Uterus (tissue), 2 donors: ENCODE data around the gene GPR108.

Experiments
- POLR2A ChIP-seq, 2 donors: fragments of 450-650 bp; IDR thresholded peaks; one replicate each; pipeline ENCODE4 v1.6.1; 2016; ENCODE audit warnings: antibody characterized with exemption in 2 of 2, mild to moderate bottlenecking in 1 of 2, moderate library complexity in 1 of 2
- TF ChIP-seq, protein P1 (sequence below), 4 experiments: fragments of 200-600 bp in 2 of 4; fragments of 450-650 bp in 2 of 4; sonication (generic) in 2 of 4; IDR thresholded peaks; one replicate each; pipeline ENCODE4 v1.5.1; 2016 to 2019; ENCODE audit warnings: antibody characterized with exemption in 4 of 4, mild to moderate bottlenecking in 2 of 4, moderate library complexity in 1 of 4

GRCh38 chr19:6767357-6768235 lies 30.2 kb upstream of the GPR108 start, which contains the start of gene SH2D3A:
- TF ChIP-seq, protein P1, sequence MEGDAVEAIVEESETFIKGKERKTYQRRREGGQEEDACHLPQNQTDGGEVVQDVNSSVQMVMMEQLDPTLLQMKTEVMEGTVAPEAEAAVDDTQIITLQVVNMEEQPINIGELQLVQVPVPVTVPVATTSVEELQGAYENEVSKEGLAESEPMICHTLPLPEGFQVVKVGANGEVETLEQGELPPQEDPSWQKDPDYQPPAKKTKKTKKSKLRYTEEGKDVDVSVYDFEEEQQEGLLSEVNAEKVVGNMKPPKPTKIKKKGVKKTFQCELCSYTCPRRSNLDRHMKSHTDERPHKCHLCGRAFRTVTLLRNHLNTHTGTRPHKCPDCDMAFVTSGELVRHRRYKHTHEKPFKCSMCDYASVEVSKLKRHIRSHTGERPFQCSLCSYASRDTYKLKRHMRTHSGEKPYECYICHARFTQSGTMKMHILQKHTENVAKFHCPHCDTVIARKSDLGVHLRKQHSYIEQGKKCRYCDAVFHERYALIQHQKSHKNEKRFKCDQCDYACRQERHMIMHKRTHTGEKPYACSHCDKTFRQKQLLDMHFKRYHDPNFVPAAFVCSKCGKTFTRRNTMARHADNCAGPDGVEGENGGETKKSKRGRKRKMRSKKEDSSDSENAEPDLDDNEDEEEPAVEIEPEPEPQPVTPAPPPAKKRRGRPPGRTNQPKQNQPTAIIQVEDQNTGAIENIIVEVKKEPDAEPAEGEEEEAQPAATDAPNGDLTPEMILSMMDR (IDR thresholded peaks at IDR 0.05), result no peak
- TF ChIP-seq POLR2A (IDR thresholded peaks at IDR 0.05), result peak in 1 of 2 donors; percentile 49
